ENCODE data around the gene LYPLAL1.

Gene LYPLAL1

GRCh38 chr1:219143735-219144134 lies 29.9 kb upstream of the LYPLAL1 start:
- TF ChIP-seq EZH2phosphoT487 (IDR thresholded peaks at IDR 0.05; ENCODE audit: borderline replicate concordance, low read length), result no peak
- TF ChIP-seq CTCF (IDR thresholded peaks at IDR 0.05; ENCODE audit: low read depth, low read length, poor library complexity, severe bottlenecking), result no peak

GRCh38 chr1:219144658-219145315 lies 28.9 kb upstream of the LYPLAL1 start:
- no peaks in the 10 kb centered on the region for H3K9me2 ChIP-seq (replicated peaks; ENCODE audit: control insufficient read depth, low read length)
- H3K27ac ChIP-seq (ENCODE audit: low read depth, low read length), result no peak overlapping the region
- H3K9me3 ChIP-seq (ENCODE audit: control insufficient read depth, insufficient read depth, low read length), result no peaks in the 10 kb centered on the region
- no peaks in the 10 kb centered on the region for H3F3A ChIP-seq (ENCODE audit: control insufficient read depth, insufficient read depth)
- no peak overlapping the region for H3K4me3 ChIP-seq (ENCODE audit: low read length)
- peaks cover 11% of the 10 kb centered on the region for H3K4me1 ChIP-seq (ENCODE audit: control insufficient read depth, low read length)
- no peak for TF ChIP-seq EZH2phosphoT487 (IDR thresholded peaks at IDR 0.05; ENCODE audit: borderline replicate concordance, low read length)
- TF ChIP-seq CTCF (IDR thresholded peaks at IDR 0.05; ENCODE audit: low read depth, low read length, poor library complexity, severe bottlenecking), result no peak
- no peaks in the 10 kb centered on the region for H3K36me3 ChIP-seq (ENCODE audit: control insufficient read depth, low read length)
- H4K20me1 ChIP-seq (ENCODE audit: control insufficient read depth, insufficient read depth, low read depth, low read length), result no peaks in the 10 kb centered on the region
- H3K4me2 ChIP-seq (ENCODE audit: low read length), result peak overlapping the region; percentile 27
- H3K27me3 ChIP-seq (ENCODE audit: control insufficient read depth, low read length), result no peaks in the 10 kb centered on the region
- H3K79me2 ChIP-seq (ENCODE audit: control insufficient read depth, low read length), result no peaks in the 10 kb centered on the region

More at GRCh38 chr1:219143735-219144134, 29.9 kb upstream of the LYPLAL1 start:
- peaks cover 11% of the 10 kb centered on the region for H3K4me1 ChIP-seq (ENCODE audit: control insufficient read depth, low read length)
- H3K9me3 ChIP-seq (ENCODE audit: control insufficient read depth, insufficient read depth, low read length), result no peaks in the 10 kb centered on the region
- H3K36me3 ChIP-seq (ENCODE audit: control insufficient read depth, low read length), result no peaks in the 10 kb centered on the region
- H3K4me2 ChIP-seq (ENCODE audit: low read length), result no peak overlapping the region
- no peak overlapping the region for H3K27ac ChIP-seq (ENCODE audit: low read depth, low read length)
- no peaks in the 10 kb centered on the region for H3F3A ChIP-seq (ENCODE audit: control insufficient read depth, insufficient read depth)
- H3K9me2 ChIP-seq (replicated peaks; ENCODE audit: control insufficient read depth, low read length), result no peaks in the 10 kb centered on the region
- no peaks in the 10 kb centered on the region for H4K20me1 ChIP-seq (ENCODE audit: control insufficient read depth, insufficient read depth, low read depth, low read length)
- no peaks in the 10 kb centered on the region for H3K79me2 ChIP-seq (ENCODE audit: control insufficient read depth, low read length)
- no peak overlapping the region for H3K4me3 ChIP-seq (ENCODE audit: low read length)
- H3K27me3 ChIP-seq (ENCODE audit: control insufficient read depth, low read length), result no peaks in the 10 kb centered on the region

- no peak overlapping the region for H3K4me3 ChIP-seq (ENCODE audit: low read length)
- no peaks in the 10 kb centered on the region for H3K36me3 ChIP-seq (ENCODE audit: control insufficient read depth, low read length)
- no peak for TF ChIP-seq CTCF (IDR thresholded peaks at IDR 0.05; ENCODE audit: low read depth, low read length, poor library complexity, severe bottlenecking)
- no peak for TF ChIP-seq EZH2phosphoT487 (IDR thresholded peaks at IDR 0.05; ENCODE audit: borderline replicate concordance, low read length)
- H3K9me3 ChIP-seq (ENCODE audit: control insufficient read depth, insufficient read depth, low read length), result no peaks in the 10 kb centered on the region
- no peak overlapping the region for H3K4me2 ChIP-seq (ENCODE audit: low read length)
- no peaks in the 10 kb centered on the region for H3K27me3 ChIP-seq (ENCODE audit: control insufficient read depth, low read length)
- no peaks in the 10 kb centered on the region for H4K20me1 ChIP-seq (ENCODE audit: control insufficient read depth, insufficient read depth, low read depth, low read length)
- no peaks in the 10 kb centered on the region for H3K79me2 ChIP-seq (ENCODE audit: control insufficient read depth, low read length)
- no peak overlapping the region for H3K27ac ChIP-seq (ENCODE audit: low read depth, low read length)
- H3K4me1 ChIP-seq (ENCODE audit: control insufficient read depth, low read length), result peaks cover 11% of the 10 kb centered on the region
- H3F3A ChIP-seq (ENCODE audit: control insufficient read depth, insufficient read depth), result no peaks in the 10 kb centered on the region
- no peaks in the 10 kb centered on the region for H3K9me2 ChIP-seq (replicated peaks; ENCODE audit: control insufficient read depth, low read length)
Measured at GRCh38 chr1:219147571-219148019, 26.1 kb upstream of the LYPLAL1 start.
